ENCODE measurements around the gene TMOD3. TPM values are rescaled to one million over a fixed set of nuclear protein-coding genes. Genes with fewer than 3 reads are reported as not detected.
"Not testable (repeated sequence)": the region's sequence is repeated elsewhere in the genome, so short reads cannot be mapped to it uniquely, and the experiment has no call there.

TMOD3 gene
- 37.4 TPM for total RNA-seq

- peak; percentile 93 for DNase-seq (ENCODE audit: low spot score)
Observed at GRCh38 chr15:51829376-51830275, at the start of gene TMOD3. TSS of gene TMOD3 (plus strand) at chr15:51829653. CDS start at chr15:51862885, 33,232 bp downstream.

GRCh38 chr15:51780636-51781035 lies 48.8 kb upstream of the TMOD3 start:
- no peak for DNase-seq (ENCODE audit: low spot score)

GRCh38 chr15:51781506-51781905 lies 47.9 kb upstream of the TMOD3 start:
- DNase-seq (ENCODE audit: low spot score) = no peak

GRCh38 chr15:51782357-51782896 lies 47.0 kb upstream of the TMOD3 start:
- DNase-seq (ENCODE audit: low spot score) = no peak

GRCh38 chr15:51783967-51784366 lies 45.5 kb upstream of the TMOD3 start:
- DNase-seq (ENCODE audit: low spot score) = no peak

- DNase-seq (ENCODE audit: low spot score) = not testable (repeated sequence)
Observed at GRCh38 chr15:51787130-51787529, 42.3 kb upstream of the TMOD3 start.

GRCh38 chr15:51792474-51792873 lies 37.0 kb upstream of the TMOD3 start:
- not testable (repeated sequence) for DNase-seq (ENCODE audit: low spot score)

- DNase-seq (ENCODE audit: low spot score) = no peak
Observed at GRCh38 chr15:51793521-51794305, 35.7 kb upstream of the TMOD3 start.

GRCh38 chr15:51796847-51797401 lies 32.5 kb upstream of the TMOD3 start:
- peak; percentile 19 for DNase-seq (ENCODE audit: low spot score)

- no peak for DNase-seq (ENCODE audit: low spot score)
Observed at GRCh38 chr15:51798281-51798680, 31.2 kb upstream of the TMOD3 start.

- no peak for DNase-seq (ENCODE audit: low spot score)
Observed at GRCh38 chr15:51799282-51800252, 29.9 kb upstream of the TMOD3 start.

GRCh38 chr15:51801391-51801835 lies 28.0 kb upstream of the TMOD3 start:
- no peak for DNase-seq (ENCODE audit: low spot score)

- DNase-seq (ENCODE audit: low spot score) = no peak
Observed at GRCh38 chr15:51802593-51802992, 26.9 kb upstream of the TMOD3 start.

- no peak for DNase-seq (ENCODE audit: low spot score)
Observed at GRCh38 chr15:51803965-51804364, 25.5 kb upstream of the TMOD3 start.

GRCh38 chr15:51806123-51806522 lies 23.3 kb upstream of the TMOD3 start:
- DNase-seq (ENCODE audit: low spot score) = no peak

GRCh38 chr15:51809457-51809856 lies 20.0 kb upstream of the TMOD3 start:
- no peak for DNase-seq (ENCODE audit: low spot score)

GRCh38 chr15:51812598-51812997 lies 16.9 kb upstream of the TMOD3 start:
- DNase-seq (ENCODE audit: low spot score) = no peak

GRCh38 chr15:51814606-51815005 lies 14.8 kb upstream of the TMOD3 start:
- no peak for DNase-seq (ENCODE audit: low spot score)

- no peak for DNase-seq (ENCODE audit: low spot score)
Observed at GRCh38 chr15:51816611-51817010, 12.8 kb upstream of the TMOD3 start.

GRCh38 chr15:51818150-51818549 lies 11.3 kb upstream of the TMOD3 start:
- no peak for DNase-seq (ENCODE audit: low spot score)

GRCh38 chr15:51825698-51826097 lies 3.8 kb upstream of the TMOD3 start:
- no peak for DNase-seq (ENCODE audit: low spot score)
